ENCODE data around the gene SLK.

Gene SLK

GRCh38 chr10:104033966-104034365 lies 67.0 kb downstream of the SLK start:
- peaks cover 21% of the 10 kb centered on the region for H3K4me1 ChIP-seq (ENCODE audit: insufficient read depth, low read length)
- H3K4me3 ChIP-seq (ENCODE audit: low read length) = no peak overlapping the region
- no peaks in the 10 kb centered on the region for H3K27me3 ChIP-seq (ENCODE audit: insufficient read depth, low read length)
- no peak overlapping the region for H2AFZ ChIP-seq (ENCODE audit: low read depth, low read length)
- H3K36me3 ChIP-seq (ENCODE audit: insufficient read depth, low read length) = no peaks in the 10 kb centered on the region
- no peaks in the 10 kb centered on the region for H3K9me3 ChIP-seq (ENCODE audit: low read length)

- peaks cover 21% of the 10 kb centered on the region for H3K4me1 ChIP-seq (ENCODE audit: insufficient read depth, low read length)
- H2AFZ ChIP-seq (ENCODE audit: low read depth, low read length) = no peak overlapping the region
- H3K36me3 ChIP-seq (ENCODE audit: insufficient read depth, low read length) = no peaks in the 10 kb centered on the region
- no peaks in the 10 kb centered on the region for H3K9me3 ChIP-seq (ENCODE audit: low read length)
- no peaks in the 10 kb centered on the region for H3K27me3 ChIP-seq (ENCODE audit: insufficient read depth, low read length)
- H3K4me3 ChIP-seq (ENCODE audit: low read length) = no peak overlapping the region
These were observed 67.7 kb downstream of the SLK start for GRCh38 chr10:104034401-104035193.

GRCh38 chr10:104035194-104036068 lies 68.5 kb downstream of the SLK start:
- no peaks in the 10 kb centered on the region for H3K36me3 ChIP-seq (ENCODE audit: insufficient read depth, low read length)
- H3K4me1 ChIP-seq (ENCODE audit: insufficient read depth, low read length) = peaks cover 21% of the 10 kb centered on the region
- no peak overlapping the region for H3K4me3 ChIP-seq (ENCODE audit: low read length)
- H2AFZ ChIP-seq (ENCODE audit: low read depth, low read length) = no peak overlapping the region
- no peaks in the 10 kb centered on the region for H3K27me3 ChIP-seq (ENCODE audit: insufficient read depth, low read length)
- H3K9me3 ChIP-seq (ENCODE audit: low read length) = no peaks in the 10 kb centered on the region

GRCh38 chr10:104036069-104036384 lies 69.1 kb downstream of the SLK start:
- H3K4me1 ChIP-seq (ENCODE audit: insufficient read depth, low read length) = peaks cover 21% of the 10 kb centered on the region
- H3K27me3 ChIP-seq (ENCODE audit: insufficient read depth, low read length) = no peaks in the 10 kb centered on the region
- H2AFZ ChIP-seq (ENCODE audit: low read depth, low read length) = no peak overlapping the region
- no peak overlapping the region for H3K4me3 ChIP-seq (ENCODE audit: low read length)
- no peaks in the 10 kb centered on the region for H3K36me3 ChIP-seq (ENCODE audit: insufficient read depth, low read length)
- H3K9me3 ChIP-seq (ENCODE audit: low read length) = no peaks in the 10 kb centered on the region

- H3K36me3 ChIP-seq (ENCODE audit: insufficient read depth, low read length) = no peaks in the 10 kb centered on the region
- H2AFZ ChIP-seq (ENCODE audit: low read depth, low read length) = no peak overlapping the region
- peaks cover 20% of the 10 kb centered on the region for H3K4me1 ChIP-seq (ENCODE audit: insufficient read depth, low read length)
- H3K4me3 ChIP-seq (ENCODE audit: low read length) = no peak overlapping the region
- H3K27me3 ChIP-seq (ENCODE audit: insufficient read depth, low read length) = no peaks in the 10 kb centered on the region
- H3K9me3 ChIP-seq (ENCODE audit: low read length) = no peaks in the 10 kb centered on the region
These were observed 69.7 kb downstream of the SLK start for GRCh38 chr10:104036518-104037260.

GRCh38 chr10:104037261-104037951 lies 70.5 kb downstream of the SLK start:
- H3K36me3 ChIP-seq (ENCODE audit: insufficient read depth, low read length) = no peaks in the 10 kb centered on the region
- H2AFZ ChIP-seq (ENCODE audit: low read depth, low read length) = no peak overlapping the region
- H3K4me3 ChIP-seq (ENCODE audit: low read length) = no peak overlapping the region
- H3K9me3 ChIP-seq (ENCODE audit: low read length) = no peaks in the 10 kb centered on the region
- H3K27me3 ChIP-seq (ENCODE audit: insufficient read depth, low read length) = no peaks in the 10 kb centered on the region
- peaks cover 13% of the 10 kb centered on the region for H3K4me1 ChIP-seq (ENCODE audit: insufficient read depth, low read length)

- Histone ChIP-seq H3K36me3 (ENCODE audit: insufficient read depth, low read length) (no peaks in the 10 kb centered on the region), H3K27me3 (ENCODE audit: insufficient read depth, low read length) (no peaks in the 10 kb centered on the region), H2AFZ (ENCODE audit: low read depth, low read length) (no peak overlapping the region), H3K4me3 (ENCODE audit: low read length) (no peak overlapping the region), H3K9me3 (ENCODE audit: low read length) (no peaks in the 10 kb centered on the region), H3K4me1 (ENCODE audit: insufficient read depth, low read length) (peaks cover 10% of the 10 kb centered on the region)
These were observed 71.6 kb downstream of the SLK start for GRCh38 chr10:104038537-104038936.

- Histone ChIP-seq H3K9me3 (ENCODE audit: low read length) (no peaks in the 10 kb centered on the region), H3K27me3 (ENCODE audit: insufficient read depth, low read length) (no peaks in the 10 kb centered on the region), H3K4me1 (ENCODE audit: insufficient read depth, low read length) (peaks cover 9% of the 10 kb centered on the region), H3K4me3 (ENCODE audit: low read length) (no peak overlapping the region), H3K36me3 (ENCODE audit: insufficient read depth, low read length) (no peaks in the 10 kb centered on the region), H2AFZ (ENCODE audit: low read depth, low read length) (no peak overlapping the region)
These were observed 72.2 kb downstream of the SLK start for GRCh38 chr10:104038958-104039752.

- Histone ChIP-seq H3K9me3 (ENCODE audit: low read length) (no peaks in the 10 kb centered on the region), H2AFZ (ENCODE audit: low read depth, low read length) (no peak overlapping the region), H3K27me3 (ENCODE audit: insufficient read depth, low read length) (no peaks in the 10 kb centered on the region), H3K36me3 (ENCODE audit: insufficient read depth, low read length) (no peaks in the 10 kb centered on the region), H3K4me3 (ENCODE audit: low read length) (no peak overlapping the region), H3K4me1 (ENCODE audit: insufficient read depth, low read length) (no peaks in the 10 kb centered on the region)
These were observed 73.4 kb downstream of the SLK start for GRCh38 chr10:104040382-104040781.

- no peak overlapping the region for H2AFZ ChIP-seq (ENCODE audit: low read depth, low read length)
These were observed 74.2 kb downstream of the SLK start for GRCh38 chr10:104040862-104041789.

GRCh38 chr10:104041891-104042535 lies 75.1 kb downstream of the SLK start:
- Histone ChIP-seq H3K27me3 (ENCODE audit: insufficient read depth, low read length) (no peaks in the 10 kb centered on the region), H2AFZ (ENCODE audit: low read depth, low read length) (no peak overlapping the region), H3K4me1 (ENCODE audit: insufficient read depth, low read length) (no peaks in the 10 kb centered on the region), H3K4me3 (ENCODE audit: low read length) (no peak overlapping the region), H3K36me3 (ENCODE audit: insufficient read depth, low read length) (no peaks in the 10 kb centered on the region), H3K9me3 (ENCODE audit: low read length) (no peaks in the 10 kb centered on the region)

More at GRCh38 chr10:104040862-104041789, 74.2 kb downstream of the SLK start:
- H3K4me3 ChIP-seq (ENCODE audit: low read length) = no peak overlapping the region
- H3K4me1 ChIP-seq (ENCODE audit: insufficient read depth, low read length) = no peaks in the 10 kb centered on the region
- H3K27me3 ChIP-seq (ENCODE audit: insufficient read depth, low read length) = no peaks in the 10 kb centered on the region
- H3K36me3 ChIP-seq (ENCODE audit: insufficient read depth, low read length) = no peaks in the 10 kb centered on the region
- no peaks in the 10 kb centered on the region for H3K9me3 ChIP-seq (ENCODE audit: low read length)

All from neuron (in vitro differentiated cells).